Measurements from ENCODE around the gene MOV10. TPM values are rescaled to one million over a fixed set of nuclear protein-coding genes. Genes with fewer than 3 reads are reported as not detected.

The MOV10 gene
- total RNA-seq, 1 donor from 2014 or later = 137 TPM

GRCh38 chr1:112665857-112666256 lies 8.6 kb upstream of the MOV10 start:
- Mint-ChIP-seq H3K36me3 (ENCODE audit: insufficient read depth) (peaks cover 38% of the 10 kb centered on the region), H3K27me3 (no peaks in the 10 kb centered on the region), H3K4me1 (ENCODE audit: low read depth) (no peaks in the 10 kb centered on the region), H3K4me3 (ENCODE audit: low read depth) (no peak overlapping the region), H3K9me3 (ENCODE audit: low read depth) (no peaks in the 10 kb centered on the region), H3K27ac (no peak overlapping the region)
- no peak for TF ChIP-seq CTCF (IDR thresholded peaks at IDR 0.05; ENCODE audit: unreplicated experiment)
- DNase-seq (ENCODE audit: low spot score, unreplicated experiment) = no peak

- peak overlapping the region; percentile 65 for H3K27ac Mint-ChIP-seq
- no peaks in the 10 kb centered on the region for H3K27me3 Mint-ChIP-seq
- H3K4me1 Mint-ChIP-seq (ENCODE audit: low read depth) = no peaks in the 10 kb centered on the region
- no peak overlapping the region for H3K4me3 Mint-ChIP-seq (ENCODE audit: low read depth)
- peaks cover 37% of the 10 kb centered on the region for H3K36me3 Mint-ChIP-seq (ENCODE audit: insufficient read depth)
- no peak for TF ChIP-seq CTCF (IDR thresholded peaks at IDR 0.05; ENCODE audit: unreplicated experiment)
- no peak for DNase-seq (ENCODE audit: low spot score, unreplicated experiment)
- no peaks in the 10 kb centered on the region for H3K9me3 Mint-ChIP-seq (ENCODE audit: low read depth)
Measured at GRCh38 chr1:112666946-112667345, 7.5 kb upstream of the MOV10 start.

- DNase-seq (ENCODE audit: low spot score, unreplicated experiment) = no peak
- Mint-ChIP-seq H3K36me3 (ENCODE audit: insufficient read depth) (peaks cover 30% of the 10 kb centered on the region), H3K27me3 (no peaks in the 10 kb centered on the region), H3K4me3 (ENCODE audit: low read depth) (no peak overlapping the region), H3K27ac (peak overlapping the region; percentile 12), H3K9me3 (ENCODE audit: low read depth) (no peaks in the 10 kb centered on the region), H3K4me1 (ENCODE audit: low read depth) (peaks cover 18% of the 10 kb centered on the region)
- TF ChIP-seq CTCF (IDR thresholded peaks at IDR 0.05; ENCODE audit: unreplicated experiment) = no peak
Measured at GRCh38 chr1:112672009-112672408, 2.5 kb upstream of the MOV10 start.

- TF ChIP-seq CTCF (IDR thresholded peaks at IDR 0.05; ENCODE audit: unreplicated experiment) = no peak
- Mint-ChIP-seq H3K36me3 (ENCODE audit: insufficient read depth) (peaks cover 26% of the 10 kb centered on the region), H3K27ac (peak overlapping the region; percentile 41), H3K4me1 (ENCODE audit: low read depth) (peaks cover 18% of the 10 kb centered on the region), H3K9me3 (ENCODE audit: low read depth) (no peaks in the 10 kb centered on the region), H3K27me3 (no peaks in the 10 kb centered on the region), H3K4me3 (ENCODE audit: low read depth) (no peak overlapping the region)
- DNase-seq (ENCODE audit: low spot score, unreplicated experiment) = no peak
Measured at GRCh38 chr1:112672842-112673241, 1.6 kb upstream of the MOV10 start.

- Mint-ChIP-seq H3K9me3 (ENCODE audit: low read depth) (no peaks in the 10 kb centered on the region), H3K27ac (peak overlapping the region; percentile 99), H3K4me3 (ENCODE audit: low read depth) (peak overlapping the region; percentile 95), H3K4me1 (ENCODE audit: low read depth) (peaks cover 18% of the 10 kb centered on the region), H3K27me3 (no peaks in the 10 kb centered on the region), H3K36me3 (ENCODE audit: insufficient read depth) (peaks cover 27% of the 10 kb centered on the region)
- DNase-seq (ENCODE audit: low spot score, unreplicated experiment) = no peak
- TF ChIP-seq CTCF (IDR thresholded peaks at IDR 0.05; ENCODE audit: unreplicated experiment) = peak; percentile 57
Measured at GRCh38 chr1:112673592-112674439, 643 bp upstream of the MOV10 start.

All from progenitor cell of endocrine pancreas (in vitro differentiated cells).